NCI-H1694 (cell line): Measurements from ENCODE around the gene FKBP9.
"Not testable (repeated sequence)": the region's sequence is repeated elsewhere in the genome, so short reads cannot be mapped to it uniquely, and the experiment has no call there.

Experiments used
- DNase-seq: peaks from one replicate; lab custom pipeline; 2025; lab: John Stamatoyannopoulos, UW

Gene FKBP9

GRCh38 chr7:32957326-32958045 is at the start of gene FKBP9:
Gene FKBP9, plus strand, starts transcription at chr7:32957440. Its CDS starts 134 bp downstream, at chr7:32957574.
- DNase-seq = peak; percentile 56

GRCh38 chr7:32910195-32910594 is 47.0 kb upstream of the FKBP9 start:
- DNase-seq = no peak

- DNase-seq = no peak
Measured at GRCh38 chr7:32914184-32914583, 43.1 kb upstream of the FKBP9 start.

- DNase-seq = no peak
Measured at GRCh38 chr7:32915041-32915536, 42.2 kb upstream of the FKBP9 start.

GRCh38 chr7:32916006-32916405 is 41.2 kb upstream of the FKBP9 start:
- DNase-seq = no peak

GRCh38 chr7:32916994-32917393 is 40.2 kb upstream of the FKBP9 start:
- not testable (repeated sequence) for DNase-seq

- DNase-seq = no peak
Measured at GRCh38 chr7:32921896-32922295, 35.3 kb upstream of the FKBP9 start.

- DNase-seq = no peak
Measured at GRCh38 chr7:32928785-32929298, 28.4 kb upstream of the FKBP9 start.

GRCh38 chr7:32929430-32930143 is 27.7 kb upstream of the FKBP9 start:
- DNase-seq = no peak

- no peak for DNase-seq
Measured at GRCh38 chr7:32930378-32930777, 26.9 kb upstream of the FKBP9 start.

- no peak for DNase-seq
Measured at GRCh38 chr7:32935558-32935957, 21.7 kb upstream of the FKBP9 start.

GRCh38 chr7:32936689-32937088 is 20.6 kb upstream of the FKBP9 start:
- DNase-seq = no peak

- DNase-seq = no peak
Measured at GRCh38 chr7:32937344-32938174, 19.7 kb upstream of the FKBP9 start.

GRCh38 chr7:32941181-32941580 is 16.1 kb upstream of the FKBP9 start:
- DNase-seq = no peak

GRCh38 chr7:32941681-32942414 is 15.4 kb upstream of the FKBP9 start:
- DNase-seq = no peak

GRCh38 chr7:32942415-32943251 is 14.6 kb upstream of the FKBP9 start:
- no peak for DNase-seq

- DNase-seq = peak; percentile 31
Measured at GRCh38 chr7:32943252-32944030, 13.8 kb upstream of the FKBP9 start.

GRCh38 chr7:32947420-32947983 is 9.7 kb upstream of the FKBP9 start:
- no peak for DNase-seq

GRCh38 chr7:32948202-32948601 is 9.0 kb upstream of the FKBP9 start:
- DNase-seq = no peak
